Mammary epithelial cell (primary cell): ENCODE results near the gene GCLC.

Experiments
- CTCF ChIP-seq, 2 donors: IDR thresholded peaks in 1 of 2; conservative IDR thresholded peaks in 1 of 2; 2 replicates each; pipeline ENCODE4 v1.5.1; 2011 to 2012; ENCODE audit warnings: inconsistent platforms in 2 of 2, low read length in 2 of 2, mild to moderate bottlenecking in 2 of 2, control low read depth in 1 of 2, low read depth in 1 of 2; ENCODE audit not compliant: insufficient read depth in 1 of 2; ENCODE audit errors: extremely low read depth in 1 of 2
- EZH2 ChIP-seq: IDR thresholded peaks from 2 replicates; pipeline ENCODE4 v1.6.1; 2012; ENCODE audit warnings: low read length, inconsistent platforms, borderline replicate concordance

DNA sequence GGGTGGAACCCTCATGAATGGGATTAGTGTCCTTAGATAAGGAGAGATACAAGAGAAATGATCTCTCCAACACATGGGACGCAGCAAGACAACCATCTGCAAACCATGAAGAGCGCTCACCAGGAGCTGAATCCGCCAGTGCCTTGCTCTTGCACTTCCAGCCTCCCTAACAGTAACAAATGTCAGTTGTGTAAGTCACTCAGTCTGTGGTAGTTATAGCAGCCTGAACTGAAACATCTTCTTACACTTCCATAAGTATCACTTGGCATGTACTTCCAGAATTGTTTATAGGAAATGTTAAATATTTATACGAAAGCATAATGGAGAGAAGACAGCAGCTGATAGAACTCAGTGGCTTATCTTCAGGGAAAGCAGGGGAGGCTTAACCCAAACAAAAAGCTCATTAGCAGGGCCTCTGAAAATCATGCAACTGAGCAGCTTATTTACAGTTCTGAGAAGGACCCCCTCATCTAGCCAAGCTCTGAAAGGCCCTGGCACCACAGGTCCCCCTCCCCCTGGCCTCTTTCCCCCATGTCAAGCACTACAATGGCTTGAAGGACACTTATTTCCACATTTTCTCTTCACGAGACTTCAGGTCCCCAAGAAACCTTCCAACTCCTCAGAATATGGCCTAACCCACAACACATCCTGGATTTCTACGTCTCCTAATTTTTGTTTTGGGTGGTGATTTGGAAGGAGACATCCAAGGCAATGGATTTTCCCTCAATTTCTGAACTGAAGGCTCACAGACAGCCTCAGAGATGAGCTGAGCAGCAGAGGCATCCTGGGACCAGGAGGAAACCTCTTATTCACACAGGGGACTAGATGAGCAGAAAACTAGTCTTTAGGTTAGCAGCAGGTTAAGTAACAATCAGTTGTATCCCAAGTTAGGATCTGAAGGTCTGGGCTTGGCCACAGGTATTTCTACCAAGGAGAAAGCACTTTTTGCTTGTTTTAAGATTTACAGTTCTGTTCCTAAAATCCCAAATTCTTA is 49.1 kb downstream of the GCLC start:
- TF ChIP-seq CTCF (conservative IDR thresholded peaks at IDR 0.05 in 1 of 2, IDR thresholded peaks at IDR 0.05 in 1 of 2; ENCODE audit: extremely low read depth in 1 of 2, insufficient read depth in 1 of 2, low read depth in 1 of 2, low read length in 2 of 2) (no peak), EZH2 (no peak)
